PC-3 (cell line): Measurements from ENCODE around the gene RIMBP2. TPM values are rescaled to one million over a fixed set of nuclear protein-coding genes. Genes with fewer than 3 reads are reported as not detected.

ENCODE experiments used
- ATAC-seq: fragments of 200-7000 bp; cut with Tn5 transposase; 2 replicates; pipeline ENCODE4 v1.9.1; 2020; ENCODE audit warnings: mild to moderate bottlenecking, moderate library complexity
- BruUV-seq: library from RNA; stranded (reverse); fragments of 400-500 nt; replicated peaks from 2 replicates; lab custom pipeline; 2021; lab: Mats Ljungman, UMichigan
- CTCF ChIA-PET: fragments of 300-600 bp; sonication (Branson Sonifier 250); formaldehyde crosslinking; loops from one replicate; lab custom pipeline; 2022; ENCODE audit warnings: antibody characterized with exemption; lab: Charles Lee
- POLR2A ChIA-PET: fragments of 300-600 bp; sonication (Branson Sonifier 250); formaldehyde crosslinking; loops from one replicate; lab custom pipeline; 2022; ENCODE audit warnings: antibody characterized with exemption; ENCODE audit not compliant: unreplicated experiment; lab: Charles Lee
- DNase-seq: peaks from one replicate; pipeline ENCODE4 v3.0.0-alpha.2; 2015
- H2AFZ ChIP-seq: fragments of 300-600 bp; sonication (generic); 2 replicates; pipeline ENCODE4 v1.6.0; 2016; ENCODE audit warnings: antibody characterized with exemption, low read length
- H3F3A ChIP-seq: fragments of 300-600 bp; sonication (generic); one replicate; pipeline ENCODE4 v1.6.0; 2017; ENCODE audit warnings: antibody characterized with exemption, low read length, control low read depth, mild to moderate bottlenecking; ENCODE audit not compliant: unreplicated experiment
- H3K27ac ChIP-seq: fragments of 300-600 bp; sonication (generic); 2 replicates; pipeline ENCODE4 v1.5.1; 2016; ENCODE audit warnings: mild to moderate bottlenecking, low read length
- H3K27me3 ChIP-seq: fragments of 300-600 bp; sonication (generic); 2 replicates; pipeline ENCODE4 v1.6.1; 2016; ENCODE audit warnings: low read length, mixed read lengths
- H3K36me3 ChIP-seq: fragments of 300-600 bp; sonication (generic); 2 replicates; pipeline ENCODE4 v1.6.1; 2016; ENCODE audit warnings: low read depth, mixed run types, low read length, mixed read lengths
- H3K4me1 ChIP-seq: fragments of 300-600 bp; sonication (generic); 2 replicates; pipeline ENCODE4 v1.5.1; 2016; ENCODE audit warnings: low read length; ENCODE audit not compliant: insufficient read depth
- H3K4me2 ChIP-seq: fragments of 300-600 bp; sonication (generic); 2 replicates; pipeline ENCODE4 v1.6.0; 2016; ENCODE audit warnings: low read length
- H3K4me3 ChIP-seq: fragments of 300-600 bp; sonication (generic); 2 replicates; pipeline ENCODE4 v1.5.1; 2016; ENCODE audit warnings: mild to moderate bottlenecking, low read length, mixed read lengths
- H3K79me2 ChIP-seq: fragments of 300-600 bp; sonication (generic); 2 replicates; pipeline ENCODE4 v1.6.1; 2017; ENCODE audit warnings: low read length, mixed read lengths
- H3K9ac ChIP-seq: fragments of 300-600 bp; sonication (generic); 2 replicates; pipeline ENCODE4 v1.6.0; 2016; ENCODE audit warnings: mild to moderate bottlenecking, low read length
- H3K9me2 ChIP-seq: fragments of 300-600 bp; sonication (generic); replicated peaks from 2 replicates; pipeline ENCODE4 v1.6.1; 2016; ENCODE audit warnings: mixed run types, low read length, mixed read lengths
- H3K9me3 ChIP-seq: fragments of 300-600 bp; sonication (generic); 2 replicates; pipeline ENCODE4 v1.6.1; 2016; ENCODE audit warnings: low read length, mixed read lengths
- H4K20me1 ChIP-seq: fragments of 300-600 bp; sonication (generic); 2 replicates; pipeline ENCODE4 v1.6.1; 2016; ENCODE audit warnings: low read length, mixed read lengths
- EZH2 ChIP-seq: fragments of 300-600 bp; sonication (generic); IDR thresholded peaks from one replicate; pipeline ENCODE4 v1.6.1; 2017; ENCODE audit warnings: antibody characterized with exemption, mild to moderate bottlenecking, low read length; ENCODE audit not compliant: unreplicated experiment
- EZH2phosphoT487 ChIP-seq: fragments of 300-600 bp; sonication (generic); IDR thresholded peaks from 2 replicates; pipeline ENCODE4 v1.6.1; 2018; ENCODE audit warnings: mild to moderate bottlenecking, antibody characterized with exemption, low read length, borderline replicate concordance
- intact Hi-C: fragments of 100-400 bp; cut with micrococcal nuclease; formaldehyde crosslinking; loops from 2 replicates; pipeline ENCODE4 v1.9.0; 2023
- total RNA-seq: library from RNA; depleted of rRNA; stranded (reverse); fragments of >200 nt; gene quantifications from 2 replicates; pipeline ENCODE4 v1.2.3, GENCODE V29; 2014
- TF ChIP-seq, protein P1 (sequence below): fragments of 300-600 bp; sonication (generic); conservative IDR thresholded peaks from 2 replicates; pipeline ENCODE4 v1.5.1; 2017; ENCODE audit warnings: antibody characterized with exemption, low read depth, mild to moderate bottlenecking, low read length

RIMBP2 gene
- total RNA-seq, 1 experiment from 2014 or later: not detected

DNA sequence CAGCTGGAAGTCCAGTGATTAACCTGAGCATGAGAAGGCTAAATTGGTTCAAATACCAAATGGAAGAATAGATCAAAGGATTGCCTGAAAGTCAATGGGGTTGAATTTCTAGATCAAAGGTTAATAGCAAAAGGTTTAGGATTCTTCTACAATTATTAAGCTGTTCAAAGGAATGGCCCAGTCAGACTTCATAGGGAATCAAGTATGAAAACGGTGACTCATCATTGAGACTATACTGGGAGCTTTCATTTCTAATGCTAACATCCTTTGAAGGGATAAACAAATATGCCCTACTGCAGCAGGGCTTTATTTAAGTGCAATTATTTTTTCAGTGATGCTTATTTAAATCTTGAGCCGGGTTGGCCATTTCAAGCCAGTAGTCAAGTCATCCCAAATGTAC, 152.8 kb downstream of the RIMBP2 start:
- no peak overlapping the region for H3K4me3 ChIP-seq
- H3K9me2 ChIP-seq: no peaks in the 10 kb centered on the region
- H4K20me1 ChIP-seq: no peaks in the 10 kb centered on the region
- ChIA-PET CTCF (no interaction called here), POLR2A (no interaction called here)
- H3K4me1 ChIP-seq: no peaks in the 10 kb centered on the region
- no peak for ATAC-seq
- no peaks in the 10 kb centered on the region for H3K9me3 ChIP-seq
- no peak overlapping the region for H3K27ac ChIP-seq
- H3F3A ChIP-seq: no peaks in the 10 kb centered on the region
- no peak overlapping the region for H3K4me2 ChIP-seq
- no peaks in the 10 kb centered on the region for H3K79me2 ChIP-seq
- H3K36me3 ChIP-seq: no peaks in the 10 kb centered on the region
- no peaks in the 10 kb centered on the region for H3K27me3 ChIP-seq
- intact Hi-C loops: no loop called here
- no peak overlapping the region for H2AFZ ChIP-seq
- H3K9ac ChIP-seq: no peak overlapping the region
- no peak for DNase-seq
- TF ChIP-seq, protein P1, sequence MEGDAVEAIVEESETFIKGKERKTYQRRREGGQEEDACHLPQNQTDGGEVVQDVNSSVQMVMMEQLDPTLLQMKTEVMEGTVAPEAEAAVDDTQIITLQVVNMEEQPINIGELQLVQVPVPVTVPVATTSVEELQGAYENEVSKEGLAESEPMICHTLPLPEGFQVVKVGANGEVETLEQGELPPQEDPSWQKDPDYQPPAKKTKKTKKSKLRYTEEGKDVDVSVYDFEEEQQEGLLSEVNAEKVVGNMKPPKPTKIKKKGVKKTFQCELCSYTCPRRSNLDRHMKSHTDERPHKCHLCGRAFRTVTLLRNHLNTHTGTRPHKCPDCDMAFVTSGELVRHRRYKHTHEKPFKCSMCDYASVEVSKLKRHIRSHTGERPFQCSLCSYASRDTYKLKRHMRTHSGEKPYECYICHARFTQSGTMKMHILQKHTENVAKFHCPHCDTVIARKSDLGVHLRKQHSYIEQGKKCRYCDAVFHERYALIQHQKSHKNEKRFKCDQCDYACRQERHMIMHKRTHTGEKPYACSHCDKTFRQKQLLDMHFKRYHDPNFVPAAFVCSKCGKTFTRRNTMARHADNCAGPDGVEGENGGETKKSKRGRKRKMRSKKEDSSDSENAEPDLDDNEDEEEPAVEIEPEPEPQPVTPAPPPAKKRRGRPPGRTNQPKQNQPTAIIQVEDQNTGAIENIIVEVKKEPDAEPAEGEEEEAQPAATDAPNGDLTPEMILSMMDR: no peak
- no peak for TF ChIP-seq EZH2
- TF ChIP-seq EZH2phosphoT487: no peak
- BruUV-seq: no TSS peak

DNA sequence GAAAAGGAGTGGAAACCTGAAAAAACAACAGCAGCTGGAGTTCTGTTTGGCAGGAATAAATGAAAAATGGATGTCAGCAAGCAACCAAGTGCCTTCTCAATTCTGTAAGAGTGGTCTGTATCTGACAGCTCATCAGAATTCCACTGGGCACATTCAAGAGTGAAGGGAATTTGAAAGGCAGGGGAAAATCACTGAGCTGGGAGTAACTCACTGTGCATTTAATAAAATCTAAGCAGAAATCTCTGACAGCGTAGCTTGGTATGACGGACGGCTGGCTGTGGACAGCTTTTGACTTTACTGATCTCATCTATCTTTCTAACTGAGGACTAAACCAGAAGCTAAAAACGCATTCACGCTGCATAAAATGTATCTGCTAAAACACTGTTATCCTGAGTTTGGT, 153.4 kb downstream of the RIMBP2 start:
- Histone ChIP-seq H3K9me3 (no peaks in the 10 kb centered on the region), H3K36me3 (no peaks in the 10 kb centered on the region), H3K4me2 (no peak overlapping the region), H3K27ac (no peak overlapping the region), H3K4me1 (no peaks in the 10 kb centered on the region), H3F3A (no peaks in the 10 kb centered on the region), H4K20me1 (no peaks in the 10 kb centered on the region), H3K4me3 (no peak overlapping the region), H3K9ac (no peak overlapping the region), H2AFZ (no peak overlapping the region), H3K9me2 (no peaks in the 10 kb centered on the region), H3K27me3 (no peaks in the 10 kb centered on the region), H3K79me2 (no peaks in the 10 kb centered on the region)
- BruUV-seq: no TSS peak
- intact Hi-C loops: no loop called here
- TF ChIP-seq EZH2phosphoT487: no peak
- TF ChIP-seq, protein P1: no peak
- no peak for TF ChIP-seq EZH2
- DNase-seq: no peak
- ChIA-PET CTCF (no interaction called here), POLR2A (no interaction called here)
- ATAC-seq: no peak

DNA sequence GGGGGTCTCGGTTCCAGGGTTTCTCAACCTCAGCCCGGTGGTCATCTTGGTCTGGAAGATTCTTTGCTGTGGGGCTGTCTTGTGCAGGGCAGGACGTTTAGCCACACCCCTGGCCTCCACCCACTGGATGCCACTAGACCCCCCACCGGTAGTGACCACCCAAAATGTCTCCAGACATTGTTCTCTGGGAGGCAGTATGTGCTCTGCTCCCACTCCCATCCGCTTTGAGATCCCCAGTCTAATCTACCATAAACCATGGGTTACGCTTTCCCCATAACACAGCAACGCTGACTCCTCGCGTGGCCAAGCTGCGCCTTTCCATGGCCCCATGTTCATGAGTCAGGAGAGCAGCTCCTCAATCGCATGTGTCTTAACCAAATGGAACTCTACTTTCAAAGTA, 155.8 kb downstream of the RIMBP2 start:
- Histone ChIP-seq H3K9me2 (no peaks in the 10 kb centered on the region), H3K9ac (no peak overlapping the region), H3K27ac (no peak overlapping the region), H3K79me2 (no peaks in the 10 kb centered on the region), H3K9me3 (no peaks in the 10 kb centered on the region), H3F3A (no peaks in the 10 kb centered on the region), H3K4me3 (no peak overlapping the region), H3K27me3 (no peaks in the 10 kb centered on the region), H4K20me1 (no peaks in the 10 kb centered on the region), H3K4me2 (no peak overlapping the region), H3K4me1 (no peaks in the 10 kb centered on the region), H2AFZ (no peak overlapping the region), H3K36me3 (no peaks in the 10 kb centered on the region)
- CTCF ChIA-PET: no interaction called here
- ATAC-seq (no peak), DNase-seq (no peak)
- POLR2A ChIA-PET: no interaction called here
- BruUV-seq: no TSS peak
- intact Hi-C loops: no loop called here
- TF ChIP-seq EZH2 (no peak), EZH2phosphoT487 (no peak)
- TF ChIP-seq, protein P1: no peak
